Brain microvascular endothelial cell (primary cell): ENCODE measurements around the gene ZNF689.

ENCODE experiments used
- DNase-seq: peaks from one replicate; pipeline ENCODE4 v3.0.0-alpha.2; 2020
- H3K27ac ChIP-seq: fragments of 250-450 bp; sonication (Bioruptor Pico); 2 replicates; pipeline ENCODE4 v1.5.1; 2020; ENCODE audit warnings: mild to moderate bottlenecking, moderate library complexity
- H3K27me3 ChIP-seq: fragments of 250-450 bp; sonication (Bioruptor Pico); replicated peaks from 2 replicates; pipeline ENCODE4 v1.5.1; 2020; ENCODE audit warnings: mild to moderate bottlenecking
- H3K36me3 ChIP-seq: fragments of 250-450 bp; sonication (Bioruptor Pico); replicated peaks from 2 replicates; pipeline ENCODE4 v1.5.1; 2020; ENCODE audit warnings: mild to moderate bottlenecking
- H3K4me3 ChIP-seq: 2 replicates; pipeline ENCODE4 v1.5.1; 2011; ENCODE audit warnings: low read depth, mild to moderate bottlenecking, control low read depth, low read length, moderate library complexity
- CTCF ChIP-seq: IDR thresholded peaks from 2 replicates; pipeline ENCODE4 v1.5.1; 2011; ENCODE audit warnings: low read depth, mild to moderate bottlenecking, moderate library complexity, low read length, control low read depth, inconsistent platforms; ENCODE audit errors: missing control alignments
- in situ Hi-C: cut with HindIII; loops from 2 replicates; pipeline ENCODE4 v1.10.0; 2017; ENCODE audit warnings: low sequenced_read_pairs, low pct_ligation_motif_present

ZNF689 gene

GRCh38 chr16:30561089-30561816 is 48.9 kb downstream of the ZNF689 start:
- Histone ChIP-seq H3K27me3 (no peaks in the 10 kb centered on the region), H3K36me3 (no peaks in the 10 kb centered on the region), H3K27ac (no peak overlapping the region), H3K4me3 (peak overlapping the region; percentile 38)
- DNase-seq: no peak
- TF ChIP-seq CTCF: no peak
- in situ Hi-C loops: no loop called here

- TF ChIP-seq CTCF: no peak
- H3K36me3 ChIP-seq: peaks cover 7% of the 10 kb centered on the region
- in situ Hi-C loops: no loop called here
- no peak for DNase-seq
- H3K27me3 ChIP-seq: no peaks in the 10 kb centered on the region
- no peak overlapping the region for H3K4me3 ChIP-seq
- no peak overlapping the region for H3K27ac ChIP-seq
Observed at GRCh38 chr16:30559690-30560089, 50.5 kb downstream of the ZNF689 start.

GRCh38 chr16:30558789-30559377 is 51.3 kb downstream of the ZNF689 start:
- peak overlapping the region; percentile 38 for H3K4me3 ChIP-seq
- H3K27me3 ChIP-seq: no peaks in the 10 kb centered on the region
- no peak for TF ChIP-seq CTCF
- DNase-seq: no peak
- peaks cover 7% of the 10 kb centered on the region for H3K36me3 ChIP-seq
- in situ Hi-C loops: no loop called here
- peak overlapping the region; percentile 19 for H3K27ac ChIP-seq

GRCh38 chr16:30557957-30558788 is 52.0 kb downstream of the ZNF689 start, which contains the start of gene ZNF764:
Gene ZNF764 (minus strand): TSS chr16:30558374. CDS start chr16:30558182, 192 bp downstream.
- peaks cover 7% of the 10 kb centered on the region for H3K36me3 ChIP-seq
- no peaks in the 10 kb centered on the region for H3K27me3 ChIP-seq
- no peak for TF ChIP-seq CTCF
- in situ Hi-C loops: no loop called here
- H3K4me3 ChIP-seq: peak within 1 kb of the TSS; percentile 79
- H3K27ac ChIP-seq: peak within 1 kb of the TSS; percentile 73
- peak; percentile 98 for DNase-seq

- Histone ChIP-seq H3K4me3 (peak overlapping the region; percentile 79), H3K27me3 (no peaks in the 10 kb centered on the region), H3K27ac (peak overlapping the region; percentile 73), H3K36me3 (peaks cover 7% of the 10 kb centered on the region)
- in situ Hi-C loops: no loop called here
- TF ChIP-seq CTCF: no peak
- DNase-seq: no peak
Observed at GRCh38 chr16:30557707-30557956, 52.6 kb downstream of the ZNF689 start.
